Endodermal cell (in vitro differentiated cells): ENCODE measurements around the gene IFI27. TPM values are rescaled to one million over a fixed set of nuclear protein-coding genes. Genes with fewer than 3 reads are reported as not detected.

Experiments
- DNase-seq: peaks from one replicate; pipeline ENCODE4 v3.0.0-alpha.2; 2017
- H3K27ac ChIP-seq: 2 replicates; pipeline ENCODE4 v1.5.1; 2013; ENCODE audit warnings: mild to moderate bottlenecking, low read depth, low read length, moderate library complexity
- H3K27me3 ChIP-seq: 2 replicates; pipeline ENCODE4 v1.6.1; 2013; ENCODE audit warnings: mild to moderate bottlenecking, low read length, moderate library complexity; ENCODE audit not compliant: insufficient read depth, control insufficient read depth, poor library complexity, severe bottlenecking
- H3K36me3 ChIP-seq: 2 replicates; pipeline ENCODE4 v1.7.0; 2013; ENCODE audit warnings: mild to moderate bottlenecking, low read length, moderate library complexity; ENCODE audit not compliant: control insufficient read depth, insufficient read depth
- H3K4me1 ChIP-seq: one replicate; pipeline ENCODE4 v1.7.0; 2013; ENCODE audit warnings: low read length; ENCODE audit not compliant: control insufficient read depth, insufficient read depth
- H3K4me3 ChIP-seq: 2 replicates; pipeline ENCODE4 v1.5.1; 2013; ENCODE audit warnings: mild to moderate bottlenecking, low read length, moderate library complexity
- H3K9ac ChIP-seq: 2 replicates; pipeline ENCODE4 v1.6.1; 2013; ENCODE audit warnings: mild to moderate bottlenecking, low read length, moderate library complexity; ENCODE audit not compliant: poor library complexity, severe bottlenecking; ENCODE audit errors: extremely low read depth
- H3K9me3 ChIP-seq: 2 replicates; pipeline ENCODE4 v1.6.1; 2013; ENCODE audit warnings: mild to moderate bottlenecking, low read length, moderate library complexity; ENCODE audit not compliant: control insufficient read depth
- H3K27ac Mint-ChIP-seq: 2 replicates; pipeline ENCODE4 v1.8.0; 2020; ENCODE audit warnings: mixed read lengths
- H3K27me3 Mint-ChIP-seq: 2 replicates; pipeline ENCODE4 v1.8.0; 2021; ENCODE audit warnings: mild to moderate bottlenecking, mixed read lengths; ENCODE audit not compliant: insufficient read depth
- H3K36me3 Mint-ChIP-seq: 2 replicates; pipeline ENCODE4 v1.8.0; 2020; ENCODE audit warnings: low read depth, mixed read lengths
- H3K4me1 Mint-ChIP-seq: 2 replicates; pipeline ENCODE4 v1.8.0; 2020; ENCODE audit warnings: mixed read lengths
- H3K4me3 Mint-ChIP-seq: 2 replicates; pipeline ENCODE4 v1.8.0; 2020; ENCODE audit warnings: mild to moderate bottlenecking, moderate library complexity, mixed read lengths
- H3K9me3 Mint-ChIP-seq: 2 replicates; pipeline ENCODE4 v1.8.0; 2020; ENCODE audit warnings: mild to moderate bottlenecking, mixed read lengths
- WGBS, 2 experiments: methylation state at CpG; one replicate each; pipeline versions ENCODE4 v1.1.5 to v1.1.7; 2013; ENCODE audit warnings: missing lambda C conversion rate in 2 of 2, mixed read lengths in 1 of 2; ENCODE audit not compliant: insufficient coverage in 1 of 2, insufficient read length in 1 of 2; 5-methylcytosine and 5-hydroxymethylcytosine counted together
- total RNA-seq, 2 donors: library from RNA; stranded (reverse); fragmentation: NEBNext Ultra II Directional in 1 of 2; extraction: Animal tissue kit (Norgen Biotek cat#: 25700) in 1 of 2; gene quantifications; 2 replicates in 1 of 2; 3 replicates in 1 of 2; pipeline ENCODE4 v1.2.1, GENCODE V29; 2021
- TF ChIP-seq, protein P1 (sequence below): fragments of 200-600 bp; sonication (generic); conservative IDR thresholded peaks from 2 replicates; pipeline ENCODE4 v1.5.0; 2021; ENCODE audit warnings: antibody characterized with exemption, mild to moderate bottlenecking

The IFI27 gene
- total RNA-seq, 2 donors from 2014 or later = 1.9 to 9.0 TPM

- Mint-ChIP-seq H3K4me3 (no peak overlapping the region), H3K4me1 (peaks cover 9% of the 10 kb centered on the region), H3K36me3 (peaks cover 4% of the 10 kb centered on the region), H3K27me3 (no peaks in the 10 kb centered on the region), H3K27ac (no peak overlapping the region), H3K9me3 (peaks cover 2% of the 10 kb centered on the region)
- H3K27me3 ChIP-seq = no peaks in the 10 kb centered on the region
- H3K9ac ChIP-seq = no peak overlapping the region
- DNase-seq = peak; percentile 2
- no peaks in the 10 kb centered on the region for H3K36me3 ChIP-seq
- H3K4me3 ChIP-seq = no peak overlapping the region
- 95 to 100% methylated on average over 4 of the region's 4 CpGs for WGBS, 2 experiments
- no peaks in the 10 kb centered on the region for H3K4me1 ChIP-seq
- no peaks in the 10 kb centered on the region for H3K9me3 ChIP-seq
- TF ChIP-seq, protein P1, sequence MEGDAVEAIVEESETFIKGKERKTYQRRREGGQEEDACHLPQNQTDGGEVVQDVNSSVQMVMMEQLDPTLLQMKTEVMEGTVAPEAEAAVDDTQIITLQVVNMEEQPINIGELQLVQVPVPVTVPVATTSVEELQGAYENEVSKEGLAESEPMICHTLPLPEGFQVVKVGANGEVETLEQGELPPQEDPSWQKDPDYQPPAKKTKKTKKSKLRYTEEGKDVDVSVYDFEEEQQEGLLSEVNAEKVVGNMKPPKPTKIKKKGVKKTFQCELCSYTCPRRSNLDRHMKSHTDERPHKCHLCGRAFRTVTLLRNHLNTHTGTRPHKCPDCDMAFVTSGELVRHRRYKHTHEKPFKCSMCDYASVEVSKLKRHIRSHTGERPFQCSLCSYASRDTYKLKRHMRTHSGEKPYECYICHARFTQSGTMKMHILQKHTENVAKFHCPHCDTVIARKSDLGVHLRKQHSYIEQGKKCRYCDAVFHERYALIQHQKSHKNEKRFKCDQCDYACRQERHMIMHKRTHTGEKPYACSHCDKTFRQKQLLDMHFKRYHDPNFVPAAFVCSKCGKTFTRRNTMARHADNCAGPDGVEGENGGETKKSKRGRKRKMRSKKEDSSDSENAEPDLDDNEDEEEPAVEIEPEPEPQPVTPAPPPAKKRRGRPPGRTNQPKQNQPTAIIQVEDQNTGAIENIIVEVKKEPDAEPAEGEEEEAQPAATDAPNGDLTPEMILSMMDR = no peak
- H3K27ac ChIP-seq = no peak overlapping the region
Measured at GRCh38 chr14:94089479-94089878, 21.1 kb upstream of the IFI27 start.

GRCh38 chr14:94093418-94093817, 17.1 kb upstream of the IFI27 start:
- no peak overlapping the region for H3K4me3 ChIP-seq
- no peak overlapping the region for H3K27ac ChIP-seq
- Mint-ChIP-seq H3K27me3 (no peaks in the 10 kb centered on the region), H3K27ac (no peak overlapping the region), H3K4me3 (no peak overlapping the region), H3K4me1 (peaks cover 3% of the 10 kb centered on the region), H3K36me3 (peaks cover 11% of the 10 kb centered on the region), H3K9me3 (no peaks in the 10 kb centered on the region)
- no peaks in the 10 kb centered on the region for H3K36me3 ChIP-seq
- TF ChIP-seq, protein P1 = no peak
- H3K27me3 ChIP-seq = no peaks in the 10 kb centered on the region
- WGBS, 2 experiments = 73 to 100% methylated on average over 2 of the region's 2 CpGs
- H3K9ac ChIP-seq = no peak overlapping the region
- peak; percentile 6 for DNase-seq
- H3K9me3 ChIP-seq = no peaks in the 10 kb centered on the region
- H3K4me1 ChIP-seq = no peaks in the 10 kb centered on the region

DNA sequence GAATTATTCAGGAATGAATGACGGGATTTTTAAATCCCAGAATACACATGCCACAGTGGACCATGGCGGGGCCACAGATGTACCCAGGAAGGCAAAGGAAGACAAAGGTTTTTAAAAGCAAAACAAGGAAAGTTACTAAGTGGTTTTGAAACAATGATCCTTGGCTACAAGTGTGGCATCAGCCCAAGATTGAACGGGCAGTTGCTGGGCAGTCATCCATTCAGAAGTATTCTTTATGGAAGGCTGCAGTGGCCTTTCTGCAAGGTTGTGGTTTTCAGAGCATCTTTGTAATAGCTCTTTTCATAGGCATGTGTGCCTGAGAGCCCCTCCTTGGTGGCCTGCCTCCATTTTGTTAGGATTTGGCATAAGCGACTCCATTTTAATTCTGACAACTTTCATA, 13.4 kb upstream of the IFI27 start:
- Mint-ChIP-seq H3K9me3 (no peaks in the 10 kb centered on the region), H3K36me3 (peaks cover 18% of the 10 kb centered on the region), H3K4me1 (peaks cover 3% of the 10 kb centered on the region), H3K27ac (no peak overlapping the region), H3K27me3 (no peaks in the 10 kb centered on the region), H3K4me3 (no peak overlapping the region)
- DNase-seq = no peak
- H3K9ac ChIP-seq = no peak overlapping the region
- H3K36me3 ChIP-seq = no peaks in the 10 kb centered on the region
- no peaks in the 10 kb centered on the region for H3K27me3 ChIP-seq
- H3K4me1 ChIP-seq = no peaks in the 10 kb centered on the region
- TF ChIP-seq, protein P1 = no peak
- no peaks in the 10 kb centered on the region for H3K9me3 ChIP-seq
- H3K27ac ChIP-seq = no peak overlapping the region
- H3K4me3 ChIP-seq = no peak overlapping the region
- 68 to 94% methylated on average over 2 to 4 of the region's 4 CpGs for WGBS, 2 experiments
